Lung (tissue), 12 donors: ENCODE results near the gene PDCD11. TPM values are rescaled to one million over a fixed set of nuclear protein-coding genes. Genes with fewer than 3 reads are reported as not detected.

Experiments used
- ATAC-seq: fragments of 200-7000 bp; cut with Tn5 transposase; one replicate; pipeline ENCODE4 v1.9.1; 2020; ENCODE audit warnings: moderate number of reproducible peaks; ENCODE audit not compliant: insufficient read depth, low FRiP score
- DNase-seq, 3 donors: peaks; one replicate each; pipeline ENCODE4 v3.0.0-alpha.2; 2013 to 2017
- H3K27ac ChIP-seq, 2 donors: one replicate each; pipeline ENCODE4 v1.5.1; 2013; ENCODE audit warnings: mild to moderate bottlenecking in 2 of 2, moderate library complexity in 2 of 2, control low read depth in 1 of 2, inconsistent platforms in 1 of 2, low read depth in 1 of 2, low read length in 1 of 2
- H3K27me3 ChIP-seq, 3 donors: one replicate each; pipeline ENCODE4 v1.5.1; 2013; ENCODE audit warnings: low read length in 2 of 3; ENCODE audit not compliant: control insufficient read depth in 3 of 3, insufficient read depth in 3 of 3
- H3K36me3 ChIP-seq, 4 donors: one replicate each; pipeline ENCODE4 v1.5.1; 2013; ENCODE audit warnings: low read length in 4 of 4, mild to moderate bottlenecking in 1 of 4, moderate library complexity in 1 of 4; ENCODE audit not compliant: control insufficient read depth in 4 of 4, insufficient read depth in 4 of 4
- H3K4me1 ChIP-seq, 5 donors: one replicate each; pipeline ENCODE4 v1.5.1; 2013; ENCODE audit warnings: low read length in 5 of 5, mild to moderate bottlenecking in 2 of 5, moderate library complexity in 1 of 5; ENCODE audit not compliant: control insufficient read depth in 5 of 5, insufficient read depth in 5 of 5
- H3K4me3 ChIP-seq: one replicate; pipeline ENCODE4 v1.5.1; 2013; ENCODE audit warnings: mild to moderate bottlenecking, control low read depth, moderate library complexity
- H3K9ac ChIP-seq, 2 donors: one replicate each; pipeline ENCODE4 v1.5.1; 2013; ENCODE audit warnings: low read length in 2 of 2, control low read depth in 1 of 2; ENCODE audit not compliant: insufficient read depth in 1 of 2
- H3K9me3 ChIP-seq, 4 donors: one replicate each; pipeline ENCODE4 v1.5.1; 2013; ENCODE audit warnings: low read length in 3 of 4, mild to moderate bottlenecking in 1 of 4, moderate library complexity in 1 of 4; ENCODE audit not compliant: control insufficient read depth in 4 of 4, insufficient read depth in 3 of 4
- CTCF ChIP-seq: IDR thresholded peaks from 2 replicates; pipeline ENCODE4 v1.5.1; 2012; ENCODE audit warnings: mild to moderate bottlenecking; ENCODE audit errors: control extremely low read depth, extremely low read depth
- WGBS, 2 donors: extraction: QIAGEN DNeasy Blood & Tissue Kit; methylation state at CpG; one replicate each; pipeline ENCODE4 v1.1.7; 2013; 5-methylcytosine and 5-hydroxymethylcytosine counted together
- polyA plus RNA-seq, 2 donors: library from polyadenylated mRNA; stranded (reverse); fragments of 200-250 nt; gene quantifications; one replicate each; pipeline ENCODE4 v1.2.1, GENCODE V29; 2013
- total RNA-seq, 2 donors: library from RNA; depleted of rRNA in 1 of 2; stranded (reverse); fragments of >200 nt in 1 of 2; gene quantifications; one replicate each; pipeline ENCODE4 v1.2.1, GENCODE V29; 2014 to 2021
- donor health status: control.
- donor health status: control.
- donor health status: Bipolar disorder and iron deficiency.
- donor health status: healthy.
- donor health status: DM: yes; HTN: yes; CAD: no.

The PDCD11 gene
- total and polyA plus RNA-seq, 4 donors: 15.2 to 30.1 (median 20.2) TPM

- ATAC-seq: no peak
- peaks cover 0 to 9% (median 0%) of the 10 kb centered on the region in 5 donors for H3K4me1 ChIP-seq
- 97% methylated on average over 8 of the region's 8 CpGs for WGBS, 2 donors
- no peak overlapping the region for H3K4me3 ChIP-seq
- no peaks in the 10 kb centered on the region for H3K27me3 ChIP-seq
- H3K36me3 ChIP-seq: peaks cover 30 to 63% (median 43%) of the 10 kb centered on the region in 4 donors
- DNase-seq: no peak
- H3K9me3 ChIP-seq: no peaks in the 10 kb centered on the region
- H3K9ac ChIP-seq: no peak overlapping the region
- TF ChIP-seq CTCF: no peak
- H3K27ac ChIP-seq: no peak overlapping the region
These were observed 44.8 kb downstream of the PDCD11 start for GRCh38 chr10:103441206-103441605.

GRCh38 chr10:103441611-103442010 lies 45.2 kb downstream of the PDCD11 start:
- Histone ChIP-seq H3K4me3 (no peak overlapping the region), H3K27me3 (no peaks in the 10 kb centered on the region), H3K9me3 (no peaks in the 10 kb centered on the region), H3K36me3 (peaks cover 26 to 63% (median 40%) of the 10 kb centered on the region in 4 donors), H3K9ac (no peak overlapping the region), H3K4me1 (peaks cover 0 to 13% (median 0%) of the 10 kb centered on the region in 5 donors), H3K27ac (no peak overlapping the region)
- no peak for ATAC-seq
- 81 to 83% methylated on average over 8 of the region's 8 CpGs for WGBS, 2 donors
- no peak for TF ChIP-seq CTCF
- DNase-seq: no peak

- peaks cover 21 to 65% (median 36%) of the 10 kb centered on the region in 4 donors for H3K36me3 ChIP-seq
- TF ChIP-seq CTCF: no peak
- H3K9ac ChIP-seq: no peak overlapping the region
These were observed 45.6 kb downstream of the PDCD11 start for GRCh38 chr10:103442031-103442461.

More at GRCh38 chr10:103442031-103442461, 45.6 kb downstream of the PDCD11 start:
- ATAC-seq: no peak
- Histone ChIP-seq H3K4me3 (no peak overlapping the region), H3K27me3 (no peaks in the 10 kb centered on the region), H3K27ac (peak overlapping the region in 1 of 2 donors; percentile 4), H3K4me1 (peaks cover 0 to 15% (median 0%) of the 10 kb centered on the region in 5 donors), H3K9me3 (no peaks in the 10 kb centered on the region)
- DNase-seq: peak in 1 of 3 donors; percentile 14
- 81 to 93% methylated on average over 13 of the region's 13 CpGs for WGBS, 2 donors
